ENCODE measurements around the gene SULF2.
A peak's percentile ranks its signal among the peaks of the same experiment; 100 is the strongest.
"Not testable (repeated sequence)": the region's sequence is repeated elsewhere in the genome, so short reads cannot be mapped to it uniquely, and the experiment has no call there.

SULF2 gene

GRCh38 chr20:47804224-47804825, 19.0 kb upstream of the SULF2 start:
- not testable (repeated sequence) for DNase-seq

- DNase-seq, result no peak
Measured at GRCh38 chr20:47802975-47803374, 17.7 kb upstream of the SULF2 start.

GRCh38 chr20:47802226-47802920, 17.1 kb upstream of the SULF2 start:
- no peak for DNase-seq

GRCh38 chr20:47801759-47802158, 16.5 kb upstream of the SULF2 start:
- DNase-seq, result no peak

- DNase-seq, result no peak
Measured at GRCh38 chr20:47801079-47801478, 15.8 kb upstream of the SULF2 start.

- no peak for DNase-seq
Measured at GRCh38 chr20:47800623-47801022, 15.3 kb upstream of the SULF2 start.

- no peak for DNase-seq
Measured at GRCh38 chr20:47799116-47799715, 13.9 kb upstream of the SULF2 start.

GRCh38 chr20:47796971-47797370, 11.7 kb upstream of the SULF2 start:
- no peak for DNase-seq

GRCh38 chr20:47795214-47795907, 10.1 kb upstream of the SULF2 start:
- DNase-seq, result no peak

GRCh38 chr20:47794264-47794663, 9.0 kb upstream of the SULF2 start:
- not testable (repeated sequence) for DNase-seq

GRCh38 chr20:47792021-47792618, 6.8 kb upstream of the SULF2 start:
- no peak for DNase-seq

GRCh38 chr20:47791084-47791599, 5.9 kb upstream of the SULF2 start:
- no peak for DNase-seq

GRCh38 chr20:47790580-47790965, 5.3 kb upstream of the SULF2 start:
- no peak for DNase-seq

- DNase-seq, result no peak
Measured at GRCh38 chr20:47789764-47790579, 4.7 kb upstream of the SULF2 start.

GRCh38 chr20:47789081-47789763, 3.9 kb upstream of the SULF2 start:
- no peak for DNase-seq

GRCh38 chr20:47788741-47789080, 3.4 kb upstream of the SULF2 start:
- DNase-seq, result no peak

- DNase-seq, result no peak
Measured at GRCh38 chr20:47786765-47787107, 1.5 kb upstream of the SULF2 start.

- peak in 1 of 2 donors; percentile 45 for DNase-seq
Measured at GRCh38 chr20:47785854-47786764, 828 bp upstream of the SULF2 start.

GRCh38 chr20:47784599-47785310, 526 bp downstream of the SULF2 start:
- no peak for DNase-seq

Measured in CD4-positive, alpha-beta T cell treated with Interleukin-1 beta for 1 hour (primary cell).